ENCODE data around the gene SEC61B. TPM values are rescaled to one million over a fixed set of nuclear protein-coding genes. Genes with fewer than 3 reads are reported as not detected.

Gene SEC61B
- total and polyA plus RNA-seq, 9 of the 15 experiments (the other 6 are each of a cell fraction or from before 2014, with no cell fraction given): 57.8 to 262 (median 172) TPM

- TF ChIP-seq, protein P1, sequence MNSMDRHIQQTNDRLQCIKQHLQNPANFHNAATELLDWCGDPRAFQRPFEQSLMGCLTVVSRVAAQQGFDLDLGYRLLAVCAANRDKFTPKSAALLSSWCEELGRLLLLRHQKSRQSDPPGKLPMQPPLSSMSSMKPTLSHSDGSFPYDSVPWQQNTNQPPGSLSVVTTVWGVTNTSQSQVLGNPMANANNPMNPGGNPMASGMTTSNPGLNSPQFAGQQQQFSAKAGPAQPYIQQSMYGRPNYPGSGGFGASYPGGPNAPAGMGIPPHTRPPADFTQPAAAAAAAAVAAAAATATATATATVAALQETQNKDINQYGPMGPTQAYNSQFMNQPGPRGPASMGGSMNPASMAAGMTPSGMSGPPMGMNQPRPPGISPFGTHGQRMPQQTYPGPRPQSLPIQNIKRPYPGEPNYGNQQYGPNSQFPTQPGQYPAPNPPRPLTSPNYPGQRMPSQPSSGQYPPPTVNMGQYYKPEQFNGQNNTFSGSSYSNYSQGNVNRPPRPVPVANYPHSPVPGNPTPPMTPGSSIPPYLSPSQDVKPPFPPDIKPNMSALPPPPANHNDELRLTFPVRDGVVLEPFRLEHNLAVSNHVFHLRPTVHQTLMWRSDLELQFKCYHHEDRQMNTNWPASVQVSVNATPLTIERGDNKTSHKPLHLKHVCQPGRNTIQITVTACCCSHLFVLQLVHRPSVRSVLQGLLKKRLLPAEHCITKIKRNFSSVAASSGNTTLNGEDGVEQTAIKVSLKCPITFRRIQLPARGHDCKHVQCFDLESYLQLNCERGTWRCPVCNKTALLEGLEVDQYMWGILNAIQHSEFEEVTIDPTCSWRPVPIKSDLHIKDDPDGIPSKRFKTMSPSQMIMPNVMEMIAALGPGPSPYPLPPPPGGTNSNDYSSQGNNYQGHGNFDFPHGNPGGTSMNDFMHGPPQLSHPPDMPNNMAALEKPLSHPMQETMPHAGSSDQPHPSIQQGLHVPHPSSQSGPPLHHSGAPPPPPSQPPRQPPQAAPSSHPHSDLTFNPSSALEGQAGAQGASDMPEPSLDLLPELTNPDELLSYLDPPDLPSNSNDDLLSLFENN (IDR thresholded peaks at IDR 0.05; ENCODE audit: low read depth in 2 of 2, low read length in 2 of 2): 0 out of 4 replicates have a peak, but pooled peaks of 1 of the 2 experiments have one; percentile 43
- TF ChIP-seq KDM1A (IDR thresholded peaks at IDR 0.05) (peak; percentile 57 to 70; a peak in 3 of 4 replicates), PHF20 (IDR thresholded peaks at IDR 0.05; ENCODE audit: partially characterized antibody) (no peak), NFYB (IDR thresholded peaks at IDR 0.05; ENCODE audit: extremely low read depth, insufficient read length) (no peak), RB1 (IDR thresholded peaks at IDR 0.05; ENCODE audit: low read depth) (peak; percentile 71; the same call in 1 of the 2 replicates), ZNF347 (CRISPR knock-in tag; IDR thresholded peaks at IDR 0.05; ENCODE audit: low read depth) (no peak), STAT5A (IDR thresholded peaks at IDR 0.05; ENCODE audit: borderline replicate concordance, low read length) (no peak), PBX2 (CRISPR knock-in tag; IDR thresholded peaks at IDR 0.05; ENCODE audit: low read depth) (no peak), PBX2 (tag; conservative IDR thresholded peaks at IDR 0.05; ENCODE audit: low read depth) (no peak), JUND (IDR thresholded peaks at IDR 0.05; ENCODE audit: borderline replicate concordance, low read depth, low read length) (peak; percentile 35; the same call in 1 of the 2 replicates), JUND (tag; IDR thresholded peaks at IDR 0.05; ENCODE audit: borderline replicate concordance, low read depth, low read length) (no peak; the same call in 1 of the 3 replicates), ATF7 (IDR thresholded peaks at IDR 0.05) (peak; percentile 43; the same call in 1 of the 2 replicates), SAFB2 (IDR thresholded peaks at IDR 0.05; ENCODE audit: borderline replicate concordance, low read depth, low read length, severe bottlenecking) (no peak), ZBTB11 (CRISPR knock-in tag; IDR thresholded peaks at IDR 0.05) (no peak), CEBPB (tag; IDR thresholded peaks at IDR 0.05) (no peak)
These were observed 44.4 kb downstream of the SEC61B start (continued) for GRCh38 chr9:99266255-99267023.
